Vagina (tissue), 2 donors: Measurements from ENCODE around the gene PDIA3. TPM values are rescaled to one million over a fixed set of nuclear protein-coding genes. Genes with fewer than 3 reads are reported as not detected.

ENCODE experiments used
- DNase-seq, 2 donors: peaks; one replicate each; pipeline ENCODE4 v3.0.0-alpha.2; 2017; ENCODE audit errors: extremely low spot score in 2 of 2
- H3K27ac ChIP-seq: fragments of 200-600 bp; sonication (generic); one replicate; pipeline ENCODE4 v1.5.1; 2019
- H3K27me3 ChIP-seq: fragments of 200-600 bp; sonication (generic); one replicate; pipeline ENCODE4 v1.5.1; 2019
- H3K36me3 ChIP-seq, 2 donors: fragments of 200-600 bp; sonication (generic); one replicate each; pipeline ENCODE4 v1.5.1; 2017 to 2019
- H3K4me1 ChIP-seq: fragments of 200-600 bp; sonication (generic); one replicate; pipeline ENCODE4 v1.5.1; 2019
- H3K4me3 ChIP-seq, 2 donors: fragments of 200-600 bp; sonication (generic); 1 replicate in 1 of 2; 2 replicates in 1 of 2; pipeline ENCODE4 v1.5.1; 2016 to 2019
- H3K9me3 ChIP-seq: fragments of 200-600 bp; sonication (generic); one replicate; pipeline ENCODE4 v1.5.1; 2019
- POLR2A ChIP-seq, 2 donors: fragments of 450-650 bp; IDR thresholded peaks; one replicate each; pipeline ENCODE4 v1.6.1; 2017; ENCODE audit warnings: antibody characterized with exemption in 2 of 2, mild to moderate bottlenecking in 2 of 2, moderate library complexity in 2 of 2
- POLR2AphosphoS5 ChIP-seq, 2 donors: sonication (generic); formaldehyde crosslinking; IDR thresholded peaks; one replicate each; pipeline ENCODE4 v1.9.0; 2017; ENCODE audit warnings: antibody characterized with exemption in 2 of 2, mild to moderate bottlenecking in 2 of 2, low read depth in 1 of 2; ENCODE audit not compliant: insufficient read depth in 1 of 2
- intact Hi-C: fragments of 100-400 bp; cut with DNase I; formaldehyde crosslinking; loops from one replicate; pipeline ENCODE4 v1.15.1; 2023
- total RNA-seq: library from RNA; depleted of rRNA; stranded (reverse); fragments of >200 nt; gene quantifications from one replicate; pipeline ENCODE4 v1.2.3, GENCODE V29; 2016
- TF ChIP-seq, protein P1 (sequence below), 3 experiments: fragments of 450-650 bp in 2 of 3; fragments of 200-600 bp in 1 of 3; sonication (generic) in 1 of 3; IDR thresholded peaks; one replicate each; pipeline ENCODE4 v1.5.1; 2017 to 2019; ENCODE audit warnings: antibody characterized with exemption in 3 of 3, mild to moderate bottlenecking in 2 of 3, moderate library complexity in 2 of 3

The PDIA3 gene
- total RNA-seq, 1 donor from 2014 or later, result 93.8 TPM

DNA sequence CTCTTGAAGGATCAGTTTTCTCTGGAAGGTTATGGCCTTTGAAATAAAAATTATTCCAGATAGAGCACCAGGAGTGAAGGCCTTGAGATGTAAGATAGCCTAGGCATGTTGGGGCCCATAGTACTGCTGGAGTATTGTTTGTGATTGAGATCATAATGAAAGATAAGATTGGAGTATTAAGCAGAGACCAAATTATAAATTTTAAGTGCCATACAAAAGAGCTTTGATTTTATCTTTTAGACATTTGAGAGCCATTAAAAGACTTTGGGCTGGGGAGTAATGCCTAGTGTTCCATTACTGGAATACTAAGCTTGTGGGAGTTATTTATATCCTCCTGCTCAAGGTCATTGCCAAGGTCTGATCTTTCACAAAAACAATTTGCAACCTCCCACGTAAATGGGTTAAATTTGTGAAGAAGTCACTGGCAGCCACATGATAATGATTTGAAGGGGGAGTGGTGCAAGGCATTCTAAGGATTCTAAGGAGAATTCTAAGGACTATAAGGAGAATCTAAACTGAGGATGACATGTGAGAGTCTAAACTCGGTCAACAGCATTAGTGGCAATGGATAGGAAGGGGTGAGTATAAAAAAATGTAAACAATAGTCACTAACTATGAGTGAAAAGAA lies 17.7 kb downstream of the PDIA3 start:
- Histone ChIP-seq H3K36me3 (peaks cover 4 to 94% of the 10 kb centered on the region in 2 donors), H3K4me1 (peaks cover 12% of the 10 kb centered on the region), H3K9me3 (no peaks in the 10 kb centered on the region), H3K27ac (no peak overlapping the region), H3K27me3 (no peaks in the 10 kb centered on the region), H3K4me3 (no peak overlapping the region)
- intact Hi-C loops, result no loop called here
- TF ChIP-seq POLR2AphosphoS5 (IDR thresholded peaks at IDR 0.05; ENCODE audit: insufficient read depth in 1 of 2, low read depth in 1 of 2) (no peak), POLR2A (IDR thresholded peaks at IDR 0.05) (no peak)
- TF ChIP-seq, protein P1, sequence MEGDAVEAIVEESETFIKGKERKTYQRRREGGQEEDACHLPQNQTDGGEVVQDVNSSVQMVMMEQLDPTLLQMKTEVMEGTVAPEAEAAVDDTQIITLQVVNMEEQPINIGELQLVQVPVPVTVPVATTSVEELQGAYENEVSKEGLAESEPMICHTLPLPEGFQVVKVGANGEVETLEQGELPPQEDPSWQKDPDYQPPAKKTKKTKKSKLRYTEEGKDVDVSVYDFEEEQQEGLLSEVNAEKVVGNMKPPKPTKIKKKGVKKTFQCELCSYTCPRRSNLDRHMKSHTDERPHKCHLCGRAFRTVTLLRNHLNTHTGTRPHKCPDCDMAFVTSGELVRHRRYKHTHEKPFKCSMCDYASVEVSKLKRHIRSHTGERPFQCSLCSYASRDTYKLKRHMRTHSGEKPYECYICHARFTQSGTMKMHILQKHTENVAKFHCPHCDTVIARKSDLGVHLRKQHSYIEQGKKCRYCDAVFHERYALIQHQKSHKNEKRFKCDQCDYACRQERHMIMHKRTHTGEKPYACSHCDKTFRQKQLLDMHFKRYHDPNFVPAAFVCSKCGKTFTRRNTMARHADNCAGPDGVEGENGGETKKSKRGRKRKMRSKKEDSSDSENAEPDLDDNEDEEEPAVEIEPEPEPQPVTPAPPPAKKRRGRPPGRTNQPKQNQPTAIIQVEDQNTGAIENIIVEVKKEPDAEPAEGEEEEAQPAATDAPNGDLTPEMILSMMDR (IDR thresholded peaks at IDR 0.05), result no peak
- no peak for DNase-seq

DNA sequence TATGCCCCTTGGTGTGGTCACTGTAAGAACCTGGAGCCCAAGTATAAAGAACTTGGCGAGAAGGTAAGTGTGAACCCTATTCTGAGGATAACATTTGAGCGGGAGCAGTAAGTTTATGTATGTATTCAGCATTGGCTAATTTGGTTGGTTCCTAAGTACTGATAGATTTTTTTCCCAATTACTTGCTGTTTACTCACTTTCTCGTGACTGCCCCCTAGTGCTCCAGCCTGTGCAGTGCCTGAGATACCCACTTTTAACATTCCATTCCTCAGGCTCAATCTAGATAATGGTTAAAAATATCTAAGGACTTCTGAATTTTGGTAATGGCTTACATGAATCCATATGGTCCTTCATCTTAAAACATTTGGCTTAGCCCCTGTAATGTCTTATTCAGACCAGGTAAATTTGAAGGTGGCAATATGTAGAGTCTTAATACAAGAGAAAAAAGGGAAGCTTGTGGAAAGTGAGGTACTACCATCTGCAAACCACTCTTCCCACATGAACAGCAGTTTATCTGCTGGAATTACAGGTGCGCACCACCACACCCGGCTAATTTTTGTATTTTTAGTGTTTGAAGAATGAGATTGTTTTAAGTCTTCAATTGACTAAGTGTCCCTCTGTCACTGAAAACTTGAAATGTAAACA lies 23.5 kb downstream of the PDIA3 start:
- H3K27me3 ChIP-seq, result no peaks in the 10 kb centered on the region
- H3K36me3 ChIP-seq, result peaks cover 4 to 86% of the 10 kb centered on the region in 2 donors
- TF ChIP-seq POLR2A (IDR thresholded peaks at IDR 0.05) (no peak), POLR2AphosphoS5 (IDR thresholded peaks at IDR 0.05; ENCODE audit: insufficient read depth in 1 of 2, low read depth in 1 of 2) (no peak)
- TF ChIP-seq, protein P1 (IDR thresholded peaks at IDR 0.05), result peak in 2 of 3 experiments; percentile 42 to 47
- intact Hi-C loops, result no loop called here
- H3K9me3 ChIP-seq, result no peaks in the 10 kb centered on the region
- no peak overlapping the region for H3K4me3 ChIP-seq
- no peaks in the 10 kb centered on the region for H3K4me1 ChIP-seq
- H3K27ac ChIP-seq, result peak overlapping the region; percentile 25
- no peak for DNase-seq

DNA sequence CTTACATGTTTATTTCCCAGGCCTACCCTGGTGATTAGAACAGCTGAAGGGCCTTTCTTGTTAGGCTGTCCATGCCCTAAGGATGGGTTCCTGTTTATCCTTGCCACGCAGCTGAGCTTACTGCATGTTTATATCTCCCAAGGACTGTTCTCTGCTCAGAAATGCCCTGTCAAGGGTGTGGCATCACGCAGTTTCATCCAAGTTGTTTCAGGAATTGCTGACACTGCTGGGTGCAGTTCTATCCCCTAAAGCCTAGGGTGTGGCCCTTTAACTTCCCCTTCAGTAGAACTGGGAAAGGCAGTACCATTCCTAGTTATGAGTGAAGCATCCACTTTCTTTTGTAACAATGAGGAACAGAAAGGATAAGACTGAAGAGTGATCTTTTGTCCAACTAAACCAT lies 25.6 kb downstream of the PDIA3 start:
- Histone ChIP-seq H3K9me3 (no peaks in the 10 kb centered on the region), H3K4me3 (no peak overlapping the region), H3K27me3 (no peaks in the 10 kb centered on the region), H3K27ac (peak overlapping the region; percentile 39), H3K36me3 (peaks cover 4 to 65% of the 10 kb centered on the region in 2 donors), H3K4me1 (peaks cover 14% of the 10 kb centered on the region)
- no peak for TF ChIP-seq POLR2A (IDR thresholded peaks at IDR 0.05)
- peak in 1 of 2 donors; percentile 60 for TF ChIP-seq POLR2AphosphoS5 (IDR thresholded peaks at IDR 0.05; ENCODE audit: insufficient read depth in 1 of 2, low read depth in 1 of 2)
- intact Hi-C loops, result no loop called here
- DNase-seq, result no peak

DNA sequence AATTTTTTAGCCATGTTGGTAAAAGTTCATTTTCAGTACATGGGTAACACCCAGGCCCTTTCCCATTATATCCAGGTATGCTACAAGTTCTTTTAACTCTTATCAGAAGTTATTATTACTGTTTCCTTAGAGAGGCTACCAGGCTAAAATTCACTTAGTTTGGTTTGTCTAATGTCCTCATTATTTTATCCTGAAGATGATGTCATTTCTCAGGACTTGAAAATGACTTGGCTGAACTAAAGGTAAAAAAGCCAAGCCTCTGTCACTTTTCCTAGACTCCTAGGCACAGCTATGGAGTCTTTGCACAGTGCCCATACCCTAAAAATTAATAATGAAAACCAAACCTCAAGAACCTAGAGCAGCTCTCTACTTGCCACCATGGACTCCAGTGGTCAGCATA lies 26.4 kb downstream of the PDIA3 start:
- Histone ChIP-seq H3K4me1 (peaks cover 17% of the 10 kb centered on the region), H3K9me3 (no peaks in the 10 kb centered on the region), H3K36me3 (peaks cover 0 to 56% of the 10 kb centered on the region in 2 donors), H3K27me3 (no peaks in the 10 kb centered on the region), H3K27ac (no peak overlapping the region), H3K4me3 (no peak overlapping the region)
- DNase-seq, result no peak
- TF ChIP-seq POLR2AphosphoS5 (IDR thresholded peaks at IDR 0.05; ENCODE audit: insufficient read depth in 1 of 2, low read depth in 1 of 2), result no peak
- TF ChIP-seq, protein P1 (IDR thresholded peaks at IDR 0.05), result no peak
- TF ChIP-seq POLR2A (IDR thresholded peaks at IDR 0.05), result no peak
- intact Hi-C loops, result no loop called here

DNA sequence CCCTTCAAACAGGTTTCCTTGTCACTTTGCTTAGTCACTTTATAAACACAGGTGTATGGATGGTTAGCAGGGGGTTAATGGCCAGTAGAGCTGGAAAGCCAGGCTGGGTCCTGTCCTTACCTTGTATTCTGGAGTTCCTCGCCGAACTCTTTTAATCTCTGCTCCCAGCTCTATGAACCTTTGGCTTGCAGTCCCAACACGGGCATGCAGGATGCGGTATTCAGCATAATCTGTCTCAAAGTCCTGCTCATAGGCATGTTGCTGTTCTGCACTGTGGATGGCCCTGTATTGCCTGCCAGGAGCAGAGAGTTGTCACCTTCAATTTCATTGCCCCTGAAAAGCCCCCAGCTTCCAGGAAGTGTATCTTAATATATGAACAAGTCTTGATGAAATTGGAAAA lies 27.8 kb downstream of the PDIA3 start:
- intact Hi-C loops, result no loop called here
- no peak overlapping the region for H3K27ac ChIP-seq
- H3K36me3 ChIP-seq, result peaks cover 0 to 42% of the 10 kb centered on the region in 2 donors
- TF ChIP-seq, protein P1 (IDR thresholded peaks at IDR 0.05), result no peak
- TF ChIP-seq POLR2AphosphoS5 (IDR thresholded peaks at IDR 0.05; ENCODE audit: insufficient read depth in 1 of 2, low read depth in 1 of 2) (no peak), POLR2A (IDR thresholded peaks at IDR 0.05) (no peak)
- DNase-seq, result no peak
- peaks cover 22% of the 10 kb centered on the region for H3K4me1 ChIP-seq
- H3K9me3 ChIP-seq, result no peaks in the 10 kb centered on the region
- no peak overlapping the region for H3K4me3 ChIP-seq
- no peaks in the 10 kb centered on the region for H3K27me3 ChIP-seq
